ENCODE measurements around the gene EMP1.

The EMP1 gene

DNA sequence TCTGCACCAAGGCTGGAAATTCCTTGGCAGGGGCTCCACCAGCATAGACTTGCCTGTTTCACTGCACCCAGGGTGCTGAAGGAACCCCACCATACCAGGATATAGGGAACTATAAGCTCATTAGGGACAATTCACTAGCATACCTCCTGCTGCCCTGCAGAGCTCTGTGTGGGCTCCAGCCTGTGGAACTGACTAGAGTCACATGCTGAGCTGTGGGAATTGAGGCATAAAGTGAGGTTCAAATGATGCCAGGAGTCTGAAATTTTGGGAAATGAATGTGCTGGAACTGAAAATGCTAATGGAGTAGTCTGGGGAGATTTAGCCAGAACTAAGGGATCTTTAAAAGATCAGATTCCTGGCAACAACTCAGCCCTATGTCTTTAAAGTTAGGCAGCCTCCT lies 7.3 kb upstream of the EMP1 start:
- no peaks in the 10 kb centered on the region for H3K9me3 ChIP-seq (ENCODE audit: low read length)
- no peak overlapping the region for H2AFZ ChIP-seq (ENCODE audit: low read length)
- H3K79me2 ChIP-seq (ENCODE audit: insufficient read depth, low read length) = no peaks in the 10 kb centered on the region
- no peak overlapping the region for H3K4me3 ChIP-seq (ENCODE audit: low read depth, low read length, poor library complexity, severe bottlenecking)
- no peaks in the 10 kb centered on the region for H4K20me1 ChIP-seq (ENCODE audit: insufficient read depth, low read length)
- H3K36me3 ChIP-seq (ENCODE audit: insufficient read depth, low read length) = no peaks in the 10 kb centered on the region
- H3K27ac ChIP-seq (ENCODE audit: low read depth, low read length, poor library complexity, severe bottlenecking) = no peak overlapping the region
- TF ChIP-seq, protein P1, sequence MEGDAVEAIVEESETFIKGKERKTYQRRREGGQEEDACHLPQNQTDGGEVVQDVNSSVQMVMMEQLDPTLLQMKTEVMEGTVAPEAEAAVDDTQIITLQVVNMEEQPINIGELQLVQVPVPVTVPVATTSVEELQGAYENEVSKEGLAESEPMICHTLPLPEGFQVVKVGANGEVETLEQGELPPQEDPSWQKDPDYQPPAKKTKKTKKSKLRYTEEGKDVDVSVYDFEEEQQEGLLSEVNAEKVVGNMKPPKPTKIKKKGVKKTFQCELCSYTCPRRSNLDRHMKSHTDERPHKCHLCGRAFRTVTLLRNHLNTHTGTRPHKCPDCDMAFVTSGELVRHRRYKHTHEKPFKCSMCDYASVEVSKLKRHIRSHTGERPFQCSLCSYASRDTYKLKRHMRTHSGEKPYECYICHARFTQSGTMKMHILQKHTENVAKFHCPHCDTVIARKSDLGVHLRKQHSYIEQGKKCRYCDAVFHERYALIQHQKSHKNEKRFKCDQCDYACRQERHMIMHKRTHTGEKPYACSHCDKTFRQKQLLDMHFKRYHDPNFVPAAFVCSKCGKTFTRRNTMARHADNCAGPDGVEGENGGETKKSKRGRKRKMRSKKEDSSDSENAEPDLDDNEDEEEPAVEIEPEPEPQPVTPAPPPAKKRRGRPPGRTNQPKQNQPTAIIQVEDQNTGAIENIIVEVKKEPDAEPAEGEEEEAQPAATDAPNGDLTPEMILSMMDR (IDR thresholded peaks at IDR 0.05; ENCODE audit: low read length) = no peak
- no peak for TF ChIP-seq EZH2 (IDR thresholded peaks at IDR 0.05; ENCODE audit: borderline replicate concordance, low read length)
- no peak overlapping the region for H3K9ac ChIP-seq (ENCODE audit: low read length)
- H3K4me2 ChIP-seq (ENCODE audit: low read length) = no peak overlapping the region
- no peaks in the 10 kb centered on the region for H3K27me3 ChIP-seq (ENCODE audit: insufficient read depth, low read length)
- no peaks in the 10 kb centered on the region for H3K4me1 ChIP-seq (ENCODE audit: insufficient read depth, low read length, severe bottlenecking)
- H3K9me2 ChIP-seq (ENCODE audit: low read depth, low read length) = no peaks in the 10 kb centered on the region
- no peaks in the 10 kb centered on the region for H3F3A ChIP-seq (ENCODE audit: insufficient read depth, low read length)

DNA sequence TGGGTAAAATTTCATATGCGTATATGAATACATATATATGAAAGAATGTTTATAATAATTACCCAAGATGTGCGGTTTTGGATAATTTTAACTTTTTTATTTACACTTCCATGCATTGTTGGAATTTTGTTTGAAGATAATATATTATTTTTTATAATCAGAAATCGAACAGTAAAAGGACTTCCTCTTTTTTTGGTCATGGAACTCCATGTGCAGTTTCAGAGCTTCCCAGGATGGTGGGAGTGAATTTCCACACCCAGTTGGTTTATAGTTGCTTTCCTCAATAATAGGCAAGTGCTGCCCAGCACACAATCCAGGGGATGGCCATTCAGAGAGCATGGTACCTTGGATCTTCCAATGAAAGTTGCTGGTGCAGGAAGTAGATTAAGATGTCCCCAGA lies 6.3 kb upstream of the EMP1 start:
- no peaks in the 10 kb centered on the region for H3F3A ChIP-seq (ENCODE audit: insufficient read depth, low read length)
- H4K20me1 ChIP-seq (ENCODE audit: insufficient read depth, low read length) = no peaks in the 10 kb centered on the region
- H3K4me3 ChIP-seq (ENCODE audit: low read depth, low read length, poor library complexity, severe bottlenecking) = no peak overlapping the region
- H3K27me3 ChIP-seq (ENCODE audit: insufficient read depth, low read length) = no peaks in the 10 kb centered on the region
- H3K9me3 ChIP-seq (ENCODE audit: low read length) = no peaks in the 10 kb centered on the region
- H3K9ac ChIP-seq (ENCODE audit: low read length) = no peak overlapping the region
- TF ChIP-seq EZH2 (IDR thresholded peaks at IDR 0.05; ENCODE audit: borderline replicate concordance, low read length) = no peak
- TF ChIP-seq, protein P1 (IDR thresholded peaks at IDR 0.05; ENCODE audit: low read length) = no peak
- H3K36me3 ChIP-seq (ENCODE audit: insufficient read depth, low read length) = no peaks in the 10 kb centered on the region
- H2AFZ ChIP-seq (ENCODE audit: low read length) = no peak overlapping the region
- no peak overlapping the region for H3K4me2 ChIP-seq (ENCODE audit: low read length)
- no peak overlapping the region for H3K27ac ChIP-seq (ENCODE audit: low read depth, low read length, poor library complexity, severe bottlenecking)
- no peaks in the 10 kb centered on the region for H3K79me2 ChIP-seq (ENCODE audit: insufficient read depth, low read length)
- H3K9me2 ChIP-seq (ENCODE audit: low read depth, low read length) = no peaks in the 10 kb centered on the region
- no peaks in the 10 kb centered on the region for H3K4me1 ChIP-seq (ENCODE audit: insufficient read depth, low read length, severe bottlenecking)

DNA sequence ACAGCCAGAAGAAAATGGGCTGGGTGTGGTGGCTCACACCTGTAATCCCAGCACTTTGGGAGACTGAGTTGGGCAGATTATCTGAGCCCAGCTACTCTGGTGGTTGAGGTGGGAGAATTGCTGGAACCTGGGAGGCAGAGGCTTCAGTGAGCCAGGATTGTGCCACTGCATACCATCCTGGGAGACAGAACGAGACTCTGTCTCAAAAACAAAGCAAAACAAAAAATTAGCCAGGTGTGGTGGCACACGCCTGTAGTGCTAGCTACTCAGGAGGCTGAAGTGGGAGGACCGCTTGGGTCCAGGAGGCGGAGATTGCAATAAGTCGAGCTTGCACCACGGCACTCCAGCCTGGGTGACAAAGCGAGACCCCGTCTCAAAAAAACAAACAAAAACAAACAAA lies 3.8 kb upstream of the EMP1 start:
- H3K36me3 ChIP-seq (ENCODE audit: insufficient read depth, low read length) = no peaks in the 10 kb centered on the region
- H3K27me3 ChIP-seq (ENCODE audit: insufficient read depth, low read length) = no peaks in the 10 kb centered on the region
- H3K79me2 ChIP-seq (ENCODE audit: insufficient read depth, low read length) = no peaks in the 10 kb centered on the region
- no peak for TF ChIP-seq EZH2 (IDR thresholded peaks at IDR 0.05; ENCODE audit: borderline replicate concordance, low read length)
- TF ChIP-seq, protein P1 (IDR thresholded peaks at IDR 0.05; ENCODE audit: low read length) = no peak
- H3K4me1 ChIP-seq (ENCODE audit: insufficient read depth, low read length, severe bottlenecking) = no peaks in the 10 kb centered on the region
- H3K4me2 ChIP-seq (ENCODE audit: low read length) = no peak overlapping the region
- no peak overlapping the region for H3K4me3 ChIP-seq (ENCODE audit: low read depth, low read length, poor library complexity, severe bottlenecking)
- H3K9ac ChIP-seq (ENCODE audit: low read length) = no peak overlapping the region
- no peaks in the 10 kb centered on the region for H3F3A ChIP-seq (ENCODE audit: insufficient read depth, low read length)
- H4K20me1 ChIP-seq (ENCODE audit: insufficient read depth, low read length) = no peaks in the 10 kb centered on the region
- H3K9me3 ChIP-seq (ENCODE audit: low read length) = no peaks in the 10 kb centered on the region
- H2AFZ ChIP-seq (ENCODE audit: low read length) = no peak overlapping the region
- H3K9me2 ChIP-seq (ENCODE audit: low read depth, low read length) = no peaks in the 10 kb centered on the region
- H3K27ac ChIP-seq (ENCODE audit: low read depth, low read length, poor library complexity, severe bottlenecking) = no peak overlapping the region
